ENCODE measurements around the gene ALPK1.
"Not testable (repeated sequence)": the region's sequence is repeated elsewhere in the genome, so short reads cannot be mapped to it uniquely, and the experiment has no call there.

Gene ALPK1

GRCh38 chr4:112284662-112285411, 12.3 kb upstream of the ALPK1 start:
- DNase-seq, result peak; percentile 27

- DNase-seq, result peak; percentile 53
Observed at GRCh38 chr4:112287258-112287989, 9.7 kb upstream of the ALPK1 start.

GRCh38 chr4:112288455-112288854, 8.7 kb upstream of the ALPK1 start:
- DNase-seq, result peak; percentile 76

- DNase-seq, result no peak
Observed at GRCh38 chr4:112289407-112290253, 7.5 kb upstream of the ALPK1 start.

- peak; percentile 80 for DNase-seq
Observed at GRCh38 chr4:112290341-112290740, 6.8 kb upstream of the ALPK1 start.

GRCh38 chr4:112299721-112300120, 2.6 kb downstream of the ALPK1 start:
- no peak for DNase-seq

- DNase-seq, result no peak
Observed at GRCh38 chr4:112302320-112303274, 5.4 kb downstream of the ALPK1 start.

GRCh38 chr4:112305477-112305876, 8.3 kb downstream of the ALPK1 start:
- not testable (repeated sequence) for DNase-seq

- not testable (repeated sequence) for DNase-seq
Observed at GRCh38 chr4:112309263-112309791, 12.2 kb downstream of the ALPK1 start.

- no peak for DNase-seq
Observed at GRCh38 chr4:112311516-112311915, 14.3 kb downstream of the ALPK1 start.

GRCh38 chr4:112312610-112313239, 15.6 kb downstream of the ALPK1 start:
- DNase-seq, result peak; percentile 28

GRCh38 chr4:112315446-112315845, 18.3 kb downstream of the ALPK1 start:
- DNase-seq, result no peak

GRCh38 chr4:112316360-112316759, 19.2 kb downstream of the ALPK1 start:
- no peak for DNase-seq

- DNase-seq, result peak; percentile 23
Observed at GRCh38 chr4:112318239-112319142, 21.3 kb downstream of the ALPK1 start.

GRCh38 chr4:112321776-112322684, 24.9 kb downstream of the ALPK1 start:
- DNase-seq, result peak; percentile 83

- no peak for DNase-seq
Observed at GRCh38 chr4:112322866-112323265, 25.7 kb downstream of the ALPK1 start.

- DNase-seq, result no peak
Observed at GRCh38 chr4:112325530-112325929, 28.4 kb downstream of the ALPK1 start.

GRCh38 chr4:112327965-112328733, 31.0 kb downstream of the ALPK1 start:
- DNase-seq, result peak; percentile 58
